Peyer's patch (tissue), 4 donors: ENCODE measurements around the gene LDHB.

Source experiments
- POLR2A ChIP-seq, 2 donors: fragments of 450-650 bp; IDR thresholded peaks; one replicate each; pipeline ENCODE4 v1.5.1; 2017; ENCODE audit warnings: antibody characterized with exemption in 2 of 2, mild to moderate bottlenecking in 2 of 2, moderate library complexity in 2 of 2
- TF ChIP-seq, protein P1 (sequence below), 6 experiments: fragments of 450-650 bp in 4 of 6; fragments of 200-600 bp in 2 of 6; sonication (generic) in 1 of 6; IDR thresholded peaks; one replicate each; pipeline ENCODE4 v1.5.1; 2017 to 2019; ENCODE audit warnings: antibody characterized with exemption in 6 of 6, mild to moderate bottlenecking in 3 of 6, moderate library complexity in 1 of 6

DNA sequence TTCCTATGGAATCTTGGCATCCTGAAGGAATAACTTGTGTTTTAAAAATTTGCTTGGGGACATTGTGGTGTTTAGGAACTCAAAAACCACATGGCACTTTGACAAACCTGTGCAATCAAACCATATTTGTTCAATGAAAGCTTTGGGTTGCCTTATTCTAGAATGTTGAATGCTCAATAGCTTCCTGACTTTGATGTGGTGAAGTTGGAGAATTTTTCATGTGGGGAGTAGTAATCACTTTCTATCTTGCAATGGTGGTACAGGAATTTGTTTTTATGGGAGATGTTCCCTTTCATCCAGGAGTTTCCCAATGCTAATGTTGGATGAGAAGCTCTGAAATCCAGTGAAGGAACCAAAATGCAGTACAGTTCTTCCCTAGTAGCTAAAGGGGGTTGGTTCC lies 42.2 kb upstream of the LDHB start:
- no peak for TF ChIP-seq POLR2A (IDR thresholded peaks at IDR 0.05)
- TF ChIP-seq, protein P1, sequence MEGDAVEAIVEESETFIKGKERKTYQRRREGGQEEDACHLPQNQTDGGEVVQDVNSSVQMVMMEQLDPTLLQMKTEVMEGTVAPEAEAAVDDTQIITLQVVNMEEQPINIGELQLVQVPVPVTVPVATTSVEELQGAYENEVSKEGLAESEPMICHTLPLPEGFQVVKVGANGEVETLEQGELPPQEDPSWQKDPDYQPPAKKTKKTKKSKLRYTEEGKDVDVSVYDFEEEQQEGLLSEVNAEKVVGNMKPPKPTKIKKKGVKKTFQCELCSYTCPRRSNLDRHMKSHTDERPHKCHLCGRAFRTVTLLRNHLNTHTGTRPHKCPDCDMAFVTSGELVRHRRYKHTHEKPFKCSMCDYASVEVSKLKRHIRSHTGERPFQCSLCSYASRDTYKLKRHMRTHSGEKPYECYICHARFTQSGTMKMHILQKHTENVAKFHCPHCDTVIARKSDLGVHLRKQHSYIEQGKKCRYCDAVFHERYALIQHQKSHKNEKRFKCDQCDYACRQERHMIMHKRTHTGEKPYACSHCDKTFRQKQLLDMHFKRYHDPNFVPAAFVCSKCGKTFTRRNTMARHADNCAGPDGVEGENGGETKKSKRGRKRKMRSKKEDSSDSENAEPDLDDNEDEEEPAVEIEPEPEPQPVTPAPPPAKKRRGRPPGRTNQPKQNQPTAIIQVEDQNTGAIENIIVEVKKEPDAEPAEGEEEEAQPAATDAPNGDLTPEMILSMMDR (IDR thresholded peaks at IDR 0.05), result no peak
